Endodermal cell (in vitro differentiated cells): ENCODE results near the gene C1QTNF4. TPM values are rescaled to one million over a fixed set of nuclear protein-coding genes. Genes with fewer than 3 reads are reported as not detected.
A peak's percentile ranks its signal among the peaks of the same experiment; 100 is the strongest.

Experiments used
- DNase-seq: peaks from one replicate; pipeline ENCODE4 v3.0.0-alpha.2; 2017
- H3K27ac ChIP-seq: 2 replicates; pipeline ENCODE4 v1.5.1; 2013; ENCODE audit warnings: mild to moderate bottlenecking, low read depth, low read length, moderate library complexity
- H3K27me3 ChIP-seq: 2 replicates; pipeline ENCODE4 v1.6.1; 2013; ENCODE audit warnings: mild to moderate bottlenecking, low read length, moderate library complexity; ENCODE audit not compliant: insufficient read depth, control insufficient read depth, poor library complexity, severe bottlenecking
- H3K36me3 ChIP-seq: 2 replicates; pipeline ENCODE4 v1.7.0; 2013; ENCODE audit warnings: mild to moderate bottlenecking, low read length, moderate library complexity; ENCODE audit not compliant: control insufficient read depth, insufficient read depth
- H3K4me1 ChIP-seq: one replicate; pipeline ENCODE4 v1.7.0; 2013; ENCODE audit warnings: low read length; ENCODE audit not compliant: control insufficient read depth, insufficient read depth
- H3K4me3 ChIP-seq: 2 replicates; pipeline ENCODE4 v1.5.1; 2013; ENCODE audit warnings: mild to moderate bottlenecking, low read length, moderate library complexity
- H3K9ac ChIP-seq: 2 replicates; pipeline ENCODE4 v1.6.1; 2013; ENCODE audit warnings: mild to moderate bottlenecking, low read length, moderate library complexity; ENCODE audit not compliant: poor library complexity, severe bottlenecking; ENCODE audit errors: extremely low read depth
- H3K9me3 ChIP-seq: 2 replicates; pipeline ENCODE4 v1.6.1; 2013; ENCODE audit warnings: mild to moderate bottlenecking, low read length, moderate library complexity; ENCODE audit not compliant: control insufficient read depth
- H3K27ac Mint-ChIP-seq: 2 replicates; pipeline ENCODE4 v1.8.0; 2020; ENCODE audit warnings: mixed read lengths
- H3K27me3 Mint-ChIP-seq: 2 replicates; pipeline ENCODE4 v1.8.0; 2021; ENCODE audit warnings: mild to moderate bottlenecking, mixed read lengths; ENCODE audit not compliant: insufficient read depth
- H3K36me3 Mint-ChIP-seq: 2 replicates; pipeline ENCODE4 v1.8.0; 2020; ENCODE audit warnings: low read depth, mixed read lengths
- H3K4me1 Mint-ChIP-seq: 2 replicates; pipeline ENCODE4 v1.8.0; 2020; ENCODE audit warnings: mixed read lengths
- H3K4me3 Mint-ChIP-seq: 2 replicates; pipeline ENCODE4 v1.8.0; 2020; ENCODE audit warnings: mild to moderate bottlenecking, moderate library complexity, mixed read lengths
- H3K9me3 Mint-ChIP-seq: 2 replicates; pipeline ENCODE4 v1.8.0; 2020; ENCODE audit warnings: mild to moderate bottlenecking, mixed read lengths
- WGBS, 2 experiments: methylation state at CpG; one replicate each; pipeline versions ENCODE4 v1.1.5 to v1.1.7; 2013; ENCODE audit warnings: missing lambda C conversion rate in 2 of 2, mixed read lengths in 1 of 2; ENCODE audit not compliant: insufficient coverage in 1 of 2, insufficient read length in 1 of 2; 5-methylcytosine and 5-hydroxymethylcytosine counted together
- total RNA-seq, 2 donors: library from RNA; stranded (reverse); fragmentation: NEBNext Ultra II Directional in 1 of 2; extraction: Animal tissue kit (Norgen Biotek cat#: 25700) in 1 of 2; gene quantifications; 2 replicates in 1 of 2; 3 replicates in 1 of 2; pipeline ENCODE4 v1.2.1, GENCODE V29; 2021
- TF ChIP-seq, protein P1 (sequence below): fragments of 200-600 bp; sonication (generic); conservative IDR thresholded peaks from 2 replicates; pipeline ENCODE4 v1.5.0; 2021; ENCODE audit warnings: antibody characterized with exemption, mild to moderate bottlenecking

C1QTNF4 gene
- total RNA-seq, 2 donors from 2014 or later = 6.9 to 10.5 TPM

DNA sequence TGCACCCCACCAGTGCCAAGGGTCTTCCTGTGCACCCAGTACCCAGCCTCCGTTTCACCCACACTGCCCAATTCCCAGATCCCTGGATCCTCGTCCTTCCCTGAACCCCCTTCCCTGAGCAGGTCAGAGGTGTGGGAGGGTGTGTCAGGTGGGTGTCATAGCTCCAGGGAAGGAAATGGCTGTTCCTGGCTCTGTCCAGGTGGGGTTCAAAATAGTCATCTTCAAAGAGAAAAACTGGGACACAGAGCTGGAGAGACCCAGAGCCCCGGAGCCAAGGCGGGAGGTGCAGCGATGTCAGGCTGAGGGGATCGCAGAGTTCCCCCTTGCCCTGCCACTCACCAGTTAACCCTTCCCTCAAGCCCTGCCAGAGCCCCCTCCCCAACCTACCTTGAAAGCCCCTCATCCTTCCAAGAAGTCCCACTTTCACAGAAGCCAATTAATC is 698 bp downstream of the C1QTNF4 start:
- H3K27me3 ChIP-seq = peaks cover 30% of the 10 kb centered on the region
- peaks cover 2% of the 10 kb centered on the region for H3K9me3 Mint-ChIP-seq
- peaks cover 3% of the 10 kb centered on the region for H3K4me1 ChIP-seq
- TF ChIP-seq, protein P1, sequence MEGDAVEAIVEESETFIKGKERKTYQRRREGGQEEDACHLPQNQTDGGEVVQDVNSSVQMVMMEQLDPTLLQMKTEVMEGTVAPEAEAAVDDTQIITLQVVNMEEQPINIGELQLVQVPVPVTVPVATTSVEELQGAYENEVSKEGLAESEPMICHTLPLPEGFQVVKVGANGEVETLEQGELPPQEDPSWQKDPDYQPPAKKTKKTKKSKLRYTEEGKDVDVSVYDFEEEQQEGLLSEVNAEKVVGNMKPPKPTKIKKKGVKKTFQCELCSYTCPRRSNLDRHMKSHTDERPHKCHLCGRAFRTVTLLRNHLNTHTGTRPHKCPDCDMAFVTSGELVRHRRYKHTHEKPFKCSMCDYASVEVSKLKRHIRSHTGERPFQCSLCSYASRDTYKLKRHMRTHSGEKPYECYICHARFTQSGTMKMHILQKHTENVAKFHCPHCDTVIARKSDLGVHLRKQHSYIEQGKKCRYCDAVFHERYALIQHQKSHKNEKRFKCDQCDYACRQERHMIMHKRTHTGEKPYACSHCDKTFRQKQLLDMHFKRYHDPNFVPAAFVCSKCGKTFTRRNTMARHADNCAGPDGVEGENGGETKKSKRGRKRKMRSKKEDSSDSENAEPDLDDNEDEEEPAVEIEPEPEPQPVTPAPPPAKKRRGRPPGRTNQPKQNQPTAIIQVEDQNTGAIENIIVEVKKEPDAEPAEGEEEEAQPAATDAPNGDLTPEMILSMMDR = no peak
- peaks cover 7% of the 10 kb centered on the region for H3K4me1 Mint-ChIP-seq
- peaks cover 47% of the 10 kb centered on the region for H3K27me3 Mint-ChIP-seq
- H3K4me3 Mint-ChIP-seq = peak overlapping the region; percentile 64
- DNase-seq = no peak
- no peaks in the 10 kb centered on the region for H3K36me3 ChIP-seq
- H3K9me3 ChIP-seq = no peaks in the 10 kb centered on the region
- peak overlapping the region; percentile 82 for H3K4me3 ChIP-seq
- WGBS, 2 experiments = 10% methylated on average over 6 of the region's 6 CpGs; no CpG with 5 or more reads in 1 of the 2 experiments
- no peaks in the 10 kb centered on the region for H3K36me3 Mint-ChIP-seq
- H3K9ac ChIP-seq = peak overlapping the region; percentile 35
- H3K27ac ChIP-seq = no peak overlapping the region
- no peak overlapping the region for H3K27ac Mint-ChIP-seq

DNA sequence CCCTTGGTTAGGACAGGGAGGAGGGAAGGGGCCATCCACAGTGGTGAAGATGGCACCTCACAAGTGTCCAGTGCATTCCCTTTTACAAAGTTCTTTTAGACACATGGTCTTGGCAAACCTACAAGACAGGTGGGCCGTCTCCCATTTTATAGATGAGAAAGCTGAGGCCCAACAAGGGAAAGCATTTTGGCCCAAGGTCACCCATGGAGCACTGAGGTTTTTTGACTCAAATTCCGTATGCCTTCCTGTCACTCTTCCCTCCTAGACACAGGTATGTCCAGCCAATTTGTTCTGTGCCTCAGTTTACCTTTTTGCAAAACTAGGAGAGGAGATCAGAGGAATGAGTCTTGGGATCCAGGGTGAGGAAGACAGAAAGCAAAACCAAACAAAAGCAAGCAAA is 1.2 kb downstream of the C1QTNF4 start:
- Mint-ChIP-seq H3K36me3 (no peaks in the 10 kb centered on the region), H3K4me1 (peaks cover 7% of the 10 kb centered on the region), H3K27ac (no peak overlapping the region), H3K27me3 (peaks cover 47% of the 10 kb centered on the region), H3K4me3 (peak overlapping the region; percentile 64), H3K9me3 (peaks cover 2% of the 10 kb centered on the region)
- no peaks in the 10 kb centered on the region for H3K9me3 ChIP-seq
- WGBS, 2 experiments = 82 to 100% methylated on average over 1 to 2 of the region's 2 CpGs
- TF ChIP-seq, protein P1 = no peak
- H3K27ac ChIP-seq = no peak overlapping the region
- peak overlapping the region; percentile 82 for H3K4me3 ChIP-seq
- H3K27me3 ChIP-seq = peaks cover 30% of the 10 kb centered on the region
- no peak for DNase-seq
- H3K36me3 ChIP-seq = no peaks in the 10 kb centered on the region
- no peaks in the 10 kb centered on the region for H3K4me1 ChIP-seq
- no peak overlapping the region for H3K9ac ChIP-seq

DNA sequence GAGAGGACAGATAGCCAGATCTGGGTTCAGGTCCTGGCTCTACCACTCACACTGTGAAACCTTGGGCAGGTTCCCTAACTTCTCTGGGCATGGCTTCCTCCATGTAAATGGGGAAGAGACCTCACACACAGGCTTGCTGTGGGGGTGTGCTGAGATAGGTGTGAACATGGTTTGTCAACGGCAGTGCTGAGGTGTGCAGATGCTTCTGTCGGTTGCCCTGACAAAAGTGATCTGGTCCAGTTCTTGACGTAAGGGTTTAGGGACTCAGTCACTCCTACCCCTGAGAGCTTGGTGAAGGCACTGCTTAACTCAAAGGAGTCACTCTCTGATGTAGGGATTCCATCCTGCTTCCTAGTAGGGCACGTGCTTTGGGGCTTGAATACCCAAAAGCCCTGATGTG is 2.0 kb downstream of the C1QTNF4 start:
- H3K36me3 Mint-ChIP-seq = no peaks in the 10 kb centered on the region
- no peak overlapping the region for H3K4me3 ChIP-seq
- no peaks in the 10 kb centered on the region for H3K36me3 ChIP-seq
- peaks cover 7% of the 10 kb centered on the region for H3K4me1 Mint-ChIP-seq
- no peak overlapping the region for H3K4me3 Mint-ChIP-seq
- H3K4me1 ChIP-seq = no peaks in the 10 kb centered on the region
- DNase-seq = no peak
- H3K9me3 ChIP-seq = no peaks in the 10 kb centered on the region
- peaks cover 2% of the 10 kb centered on the region for H3K9me3 Mint-ChIP-seq
- peaks cover 47% of the 10 kb centered on the region for H3K27me3 Mint-ChIP-seq
- no peak overlapping the region for H3K27ac Mint-ChIP-seq
- TF ChIP-seq, protein P1 = no peak
- H3K27ac ChIP-seq = no peak overlapping the region
- peaks cover 30% of the 10 kb centered on the region for H3K27me3 ChIP-seq
- no peak overlapping the region for H3K9ac ChIP-seq
- 80 to 85% methylated on average over 3 to 4 of the region's 4 CpGs for WGBS, 2 experiments
